Measurements from ENCODE around the gene WASF2.

GRCh38 chr1:27416387-27417111 is 73.4 kb downstream of the WASF2 start:
- TF ChIP-seq EZH2 (IDR thresholded peaks at IDR 0.05): no peak
- no peak for TF ChIP-seq POLR2AphosphoS5 (IDR thresholded peaks at IDR 0.05; ENCODE audit: borderline replicate concordance, low read depth, low read length)
- TF ChIP-seq FOXP2 (optimal IDR thresholded peaks at IDR 0.05; ENCODE audit: control extremely low read depth, extremely low read length, insufficient read depth): no peak

Data from SK-N-MC (cell line).